ENCODE results near the gene YTHDF1.

DNA sequence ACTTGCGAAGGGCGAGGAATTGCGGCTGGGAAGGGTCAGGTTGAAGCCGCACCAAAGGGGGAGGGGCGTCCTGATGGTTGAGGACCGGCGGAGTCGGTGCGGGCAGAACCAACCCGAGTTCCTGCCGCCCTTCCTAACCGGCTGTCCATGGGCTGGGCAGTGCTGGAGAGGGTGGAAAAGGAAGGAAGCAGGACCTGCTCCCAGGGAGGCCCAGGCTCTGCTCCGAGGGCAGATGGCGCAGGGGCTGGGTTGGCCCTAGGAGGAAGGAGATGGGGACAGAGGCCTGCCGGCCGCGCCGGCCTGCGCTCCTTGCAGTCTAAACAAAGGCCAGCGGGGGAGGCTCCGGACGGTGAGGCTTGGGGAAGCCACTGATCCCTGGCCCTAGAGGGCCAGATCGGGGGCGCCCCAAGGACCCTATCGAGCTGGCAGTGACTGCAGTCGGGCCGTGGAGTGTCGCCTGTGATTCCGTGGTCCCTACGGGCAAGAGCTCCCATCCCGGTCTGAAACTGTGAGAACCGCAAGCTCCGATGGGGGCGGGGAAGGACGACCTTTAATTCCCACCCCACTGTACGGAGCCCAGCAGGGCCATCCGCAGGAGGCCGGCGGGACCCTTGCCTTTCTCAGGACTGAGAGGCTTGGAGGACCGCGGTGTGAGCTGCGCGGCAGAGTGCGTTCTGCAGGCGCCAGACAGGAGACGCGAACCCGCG, 39.4 kb downstream of the YTHDF1 start:
- TF ChIP-seq, protein P1, sequence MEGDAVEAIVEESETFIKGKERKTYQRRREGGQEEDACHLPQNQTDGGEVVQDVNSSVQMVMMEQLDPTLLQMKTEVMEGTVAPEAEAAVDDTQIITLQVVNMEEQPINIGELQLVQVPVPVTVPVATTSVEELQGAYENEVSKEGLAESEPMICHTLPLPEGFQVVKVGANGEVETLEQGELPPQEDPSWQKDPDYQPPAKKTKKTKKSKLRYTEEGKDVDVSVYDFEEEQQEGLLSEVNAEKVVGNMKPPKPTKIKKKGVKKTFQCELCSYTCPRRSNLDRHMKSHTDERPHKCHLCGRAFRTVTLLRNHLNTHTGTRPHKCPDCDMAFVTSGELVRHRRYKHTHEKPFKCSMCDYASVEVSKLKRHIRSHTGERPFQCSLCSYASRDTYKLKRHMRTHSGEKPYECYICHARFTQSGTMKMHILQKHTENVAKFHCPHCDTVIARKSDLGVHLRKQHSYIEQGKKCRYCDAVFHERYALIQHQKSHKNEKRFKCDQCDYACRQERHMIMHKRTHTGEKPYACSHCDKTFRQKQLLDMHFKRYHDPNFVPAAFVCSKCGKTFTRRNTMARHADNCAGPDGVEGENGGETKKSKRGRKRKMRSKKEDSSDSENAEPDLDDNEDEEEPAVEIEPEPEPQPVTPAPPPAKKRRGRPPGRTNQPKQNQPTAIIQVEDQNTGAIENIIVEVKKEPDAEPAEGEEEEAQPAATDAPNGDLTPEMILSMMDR (conservative IDR thresholded peaks at IDR 0.05), result no peak
- no peak for TF ChIP-seq ZFX (IDR thresholded peaks at IDR 0.05)
